NK-92 treated with Interleukin-12 subunit alpha and Interleukin-12 subunit beta, amount 100 ng/mL, for 24 hours (cell line): ENCODE measurements around the gene NR1I3.

Experiments
- DNase-seq: peaks from one replicate; lab custom pipeline; 2025; lab: John Stamatoyannopoulos, UW

Gene NR1I3

DNA sequence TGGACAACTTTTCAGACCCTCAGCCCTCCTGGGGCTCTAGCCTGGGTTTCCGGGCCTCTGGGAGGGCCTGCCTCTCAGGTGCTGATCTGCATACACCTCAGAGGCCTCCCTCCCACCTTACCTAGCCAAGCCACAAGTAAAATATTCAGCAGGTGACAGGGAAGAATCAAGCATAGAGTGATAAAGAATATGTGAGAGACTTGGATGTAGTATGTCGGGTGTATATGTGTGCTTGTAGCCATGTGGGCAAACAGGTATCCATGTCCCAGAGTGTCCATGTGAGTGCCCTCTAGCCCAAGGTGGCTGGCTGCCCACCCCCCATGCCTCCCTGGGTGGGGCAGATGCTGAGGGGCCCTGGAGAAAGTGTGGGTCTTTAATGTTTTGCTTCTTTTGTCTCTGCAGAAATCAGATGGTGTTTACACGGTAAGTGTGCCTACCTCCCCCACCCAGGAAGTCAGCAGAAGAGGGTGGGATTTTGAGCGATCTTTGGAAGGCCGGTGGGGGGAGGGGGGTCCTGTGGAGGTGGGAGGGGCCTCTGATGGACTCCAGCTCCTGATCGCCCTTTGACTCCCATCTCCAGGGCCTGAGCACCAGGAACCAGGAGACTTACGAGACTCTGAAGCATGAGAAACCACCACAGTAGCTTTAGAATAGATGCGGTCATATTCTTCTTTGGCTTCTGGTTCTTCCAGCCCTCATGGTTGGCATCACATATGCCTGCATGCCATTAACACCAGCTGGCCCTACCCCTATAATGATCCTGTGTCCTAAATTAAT is 19.5 kb downstream of the NR1I3 start:
- DNase-seq, result no peak

DNA sequence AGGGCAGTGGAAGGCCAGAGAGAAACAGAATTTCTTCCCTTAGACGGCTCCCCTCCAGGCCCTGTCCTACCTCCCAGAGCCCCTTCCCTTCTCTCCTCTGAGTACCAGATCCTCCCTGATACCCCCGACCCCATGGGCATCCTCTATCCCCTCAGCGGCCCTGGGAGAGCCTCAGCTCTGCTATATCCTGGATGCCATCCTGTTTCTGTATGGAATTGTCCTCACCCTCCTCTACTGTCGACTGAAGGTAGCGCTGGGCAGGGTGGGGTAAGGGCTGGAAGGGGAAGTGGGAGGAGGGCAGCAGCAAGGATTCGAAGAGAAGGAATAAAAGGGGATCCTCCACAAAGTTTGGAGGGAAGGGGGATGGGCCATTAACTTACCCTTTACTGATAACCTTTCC is 20.2 kb downstream of the NR1I3 start:
- DNase-seq, result no peak

DNA sequence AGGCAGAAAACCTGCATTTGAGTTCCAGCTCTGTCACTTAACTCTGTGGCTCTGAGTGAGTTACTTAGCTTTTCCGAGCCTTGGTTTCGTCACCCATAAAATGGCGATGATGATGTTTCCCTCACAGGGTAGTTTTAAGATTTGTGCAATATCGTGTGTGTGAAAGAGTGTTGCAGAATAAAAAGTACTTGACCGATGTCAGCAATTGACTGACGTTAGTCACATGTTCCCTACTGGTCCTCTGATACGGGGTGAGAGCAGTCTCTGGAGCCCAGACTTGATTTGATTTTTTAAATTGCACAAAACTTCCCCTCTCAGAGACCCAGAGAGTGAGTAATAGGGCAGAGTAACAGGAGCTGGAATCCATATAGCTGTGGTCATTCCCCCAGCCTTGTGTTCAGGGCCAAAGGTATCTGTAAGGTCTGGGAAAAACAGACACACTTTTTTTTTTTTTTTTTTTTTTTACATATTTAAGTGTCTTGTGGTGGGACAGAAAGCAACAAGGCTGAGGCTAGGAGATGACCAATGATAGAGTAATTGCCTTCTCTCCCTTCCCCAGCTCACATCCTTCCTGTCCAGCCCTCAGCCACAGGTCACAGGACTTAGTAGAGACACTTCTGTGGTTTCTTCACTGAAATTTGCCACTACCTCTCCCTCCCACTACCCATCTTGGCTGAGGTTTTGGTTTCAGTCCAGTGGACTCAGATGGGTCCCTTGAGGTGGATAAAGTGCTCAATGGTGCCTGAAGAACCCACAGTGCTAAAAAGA is 20.9 kb downstream of the NR1I3 start:
- peak; percentile 58 for DNase-seq

DNA sequence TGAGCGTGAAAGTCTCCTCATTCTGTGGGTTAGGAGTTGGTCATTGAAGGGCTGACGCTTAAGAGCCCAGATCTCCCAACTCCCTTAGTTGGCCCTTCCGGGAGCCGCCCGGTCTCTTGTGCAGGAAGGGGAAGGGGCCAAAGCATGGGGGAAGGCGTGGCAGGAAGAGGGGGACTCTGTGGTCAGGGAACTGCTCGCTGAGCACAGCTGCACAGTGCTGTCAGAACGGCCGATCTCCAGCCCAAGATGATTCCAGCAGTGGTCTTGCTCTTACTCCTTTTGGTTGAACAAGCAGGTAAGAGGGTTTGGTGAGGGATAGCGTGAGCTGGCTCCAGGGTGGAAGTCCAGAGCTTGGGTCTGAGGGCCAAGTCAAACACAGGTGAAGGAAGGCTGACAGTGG is 22.9 kb downstream of the NR1I3 start, which contains the start of gene FCER1G:
Gene FCER1G (plus strand): TSS at position 220 of the 400 bp plus-strand sequence. CDS start 27 bp downstream, at position 247.
- no peak for DNase-seq

DNA sequence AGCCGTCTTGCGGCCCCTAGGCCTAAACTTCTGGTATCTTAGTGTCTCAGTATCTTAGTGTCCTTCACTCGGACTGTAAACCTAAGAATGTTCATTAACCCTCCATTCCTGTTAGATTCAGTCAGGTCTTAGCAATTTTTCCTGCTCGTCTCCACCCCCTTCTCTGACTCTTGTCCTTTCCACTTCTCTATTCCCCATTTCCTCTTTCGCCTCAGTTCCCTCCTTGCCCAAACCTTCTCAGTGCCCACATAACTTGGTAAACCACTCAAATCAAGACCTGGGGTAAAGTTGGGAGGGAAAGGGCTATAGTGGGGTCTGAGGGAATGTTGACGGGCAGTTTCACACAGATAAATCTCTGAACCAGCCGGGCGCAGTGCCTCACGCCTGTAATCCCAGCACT is 23.6 kb downstream of the NR1I3 start:
- no peak for DNase-seq

DNA sequence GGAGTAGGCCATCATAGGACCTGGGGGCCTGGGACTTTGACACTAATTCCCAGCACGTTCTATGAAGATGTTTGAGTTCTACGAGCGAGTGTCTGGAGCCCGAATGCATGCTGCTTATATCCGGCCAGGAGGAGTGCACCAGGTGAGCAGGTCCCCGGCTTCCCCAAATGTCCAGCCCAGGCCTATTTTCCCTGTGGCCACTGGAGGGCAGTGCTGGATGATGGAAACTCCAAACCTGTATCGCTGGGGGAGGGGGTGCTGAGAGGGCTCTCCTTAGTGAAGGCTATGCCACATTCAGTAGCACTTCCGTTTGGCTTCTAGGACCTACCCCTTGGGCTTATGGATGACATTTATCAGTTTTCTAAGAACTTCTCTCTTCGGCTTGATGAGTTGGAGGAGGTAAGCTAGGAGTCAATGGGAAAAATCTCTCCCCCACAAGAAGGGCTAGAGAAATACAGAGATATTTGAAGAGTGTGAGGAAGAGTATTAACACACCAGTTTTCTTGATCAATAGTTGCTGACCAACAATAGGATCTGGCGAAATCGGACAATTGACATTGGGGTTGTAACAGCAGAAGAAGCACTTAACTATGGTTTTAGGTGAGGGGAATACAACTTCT is 28.1 kb downstream of the NR1I3 start:
- DNase-seq, result peak; percentile 71

DNA sequence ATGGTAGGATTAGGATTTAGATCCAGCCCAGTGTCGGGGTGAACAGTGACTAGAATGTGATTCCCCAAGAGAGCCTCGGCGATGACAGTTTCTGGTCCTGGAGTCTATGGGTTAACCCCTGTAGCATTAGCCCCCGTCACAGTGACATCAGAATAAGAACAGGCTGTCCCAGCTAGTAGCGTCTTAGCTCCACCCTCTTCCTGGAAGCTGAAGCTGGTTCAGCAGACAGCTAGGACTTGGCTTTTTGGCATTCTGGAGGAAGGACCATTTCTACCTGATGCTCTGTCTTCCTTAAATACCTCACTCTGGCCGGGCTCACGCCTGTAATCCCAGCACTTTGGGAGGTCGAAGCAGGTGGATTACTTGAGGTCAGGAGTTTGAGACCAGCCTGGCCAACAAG is 30.8 kb downstream of the NR1I3 start:
- DNase-seq, result no peak

DNA sequence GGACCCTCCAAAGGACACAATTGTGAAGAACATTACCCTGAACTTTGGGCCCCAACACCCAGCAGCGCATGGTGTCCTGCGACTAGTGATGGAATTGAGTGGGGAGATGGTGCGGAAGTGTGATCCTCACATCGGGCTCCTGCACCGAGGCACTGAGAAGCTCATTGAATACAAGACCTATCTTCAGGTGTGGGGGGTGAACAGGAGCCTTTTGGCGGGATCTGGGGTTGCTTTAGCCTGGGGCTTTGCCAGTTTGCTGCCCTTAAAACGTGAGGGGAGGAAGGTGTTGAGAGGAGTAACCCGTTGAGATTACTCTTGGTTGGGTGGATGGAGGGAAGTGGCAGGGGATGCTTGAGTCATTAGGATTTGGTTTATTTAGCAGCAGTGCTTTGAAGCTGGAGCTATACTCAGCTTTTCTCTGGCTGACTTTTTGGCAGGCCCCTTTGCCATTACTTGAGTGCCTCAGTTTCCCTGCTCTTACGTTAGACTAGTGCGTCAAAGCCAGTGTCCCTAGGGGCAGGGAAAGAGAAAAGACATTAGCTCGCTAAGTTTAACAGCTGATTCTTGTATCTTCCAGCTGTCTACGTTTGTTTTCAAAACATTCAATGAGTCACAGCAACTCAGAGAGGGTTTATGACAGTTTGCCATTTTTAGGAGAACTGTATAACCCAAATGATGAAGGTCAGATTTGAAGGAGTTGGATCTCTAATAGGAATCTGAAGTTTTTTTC is 31.4 kb downstream of the NR1I3 start:
- DNase-seq, result no peak

DNA sequence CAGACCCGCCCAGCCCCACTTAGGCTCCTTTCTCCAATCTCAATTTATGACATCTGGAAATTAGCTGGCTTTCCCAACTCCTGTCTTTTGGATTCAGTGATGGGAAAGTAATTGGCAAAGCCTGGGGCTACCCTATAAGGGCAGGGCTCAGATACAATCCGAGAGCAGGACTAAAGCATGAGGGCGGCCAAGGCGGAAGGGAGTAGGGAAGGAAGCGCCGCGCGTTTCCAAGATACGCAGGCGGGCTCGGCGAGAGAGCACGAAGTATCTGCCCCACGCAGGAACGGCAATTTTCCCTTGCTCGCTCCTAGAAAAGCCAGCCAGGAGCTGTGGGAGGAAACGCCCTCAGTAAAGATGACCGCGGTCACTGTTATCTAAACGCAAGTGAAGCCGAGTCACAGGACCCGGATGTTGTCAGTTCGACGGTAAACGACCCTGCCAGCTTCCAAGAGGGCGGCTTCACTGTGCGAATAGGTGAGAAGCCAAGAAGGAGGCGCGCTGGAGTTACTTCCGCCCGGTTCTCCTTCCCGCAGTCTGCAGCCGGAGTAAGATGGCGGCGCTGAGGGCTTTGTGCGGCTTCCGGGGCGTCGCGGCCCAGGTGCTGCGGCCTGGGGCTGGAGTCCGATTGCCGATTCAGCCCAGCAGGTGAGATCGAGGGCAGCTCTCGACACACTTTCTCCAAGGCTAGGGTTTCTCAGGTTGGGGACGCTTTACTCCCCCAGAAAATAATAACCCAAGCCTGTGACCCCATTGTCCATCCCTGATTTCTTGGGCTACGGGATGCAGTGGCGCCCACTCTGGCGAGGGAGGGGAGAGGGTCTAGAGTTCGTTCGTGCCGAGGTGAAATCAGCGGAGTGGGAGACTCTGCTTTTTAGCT is 35.9 kb downstream of the NR1I3 start, which contains the start of gene NDUFS2:
Gene NDUFS2 (plus strand): TSS at position 532 of the 877 bp plus-strand sequence. CDS start 19 bp downstream, at position 551.
- DNase-seq, result peak; percentile 94

DNA sequence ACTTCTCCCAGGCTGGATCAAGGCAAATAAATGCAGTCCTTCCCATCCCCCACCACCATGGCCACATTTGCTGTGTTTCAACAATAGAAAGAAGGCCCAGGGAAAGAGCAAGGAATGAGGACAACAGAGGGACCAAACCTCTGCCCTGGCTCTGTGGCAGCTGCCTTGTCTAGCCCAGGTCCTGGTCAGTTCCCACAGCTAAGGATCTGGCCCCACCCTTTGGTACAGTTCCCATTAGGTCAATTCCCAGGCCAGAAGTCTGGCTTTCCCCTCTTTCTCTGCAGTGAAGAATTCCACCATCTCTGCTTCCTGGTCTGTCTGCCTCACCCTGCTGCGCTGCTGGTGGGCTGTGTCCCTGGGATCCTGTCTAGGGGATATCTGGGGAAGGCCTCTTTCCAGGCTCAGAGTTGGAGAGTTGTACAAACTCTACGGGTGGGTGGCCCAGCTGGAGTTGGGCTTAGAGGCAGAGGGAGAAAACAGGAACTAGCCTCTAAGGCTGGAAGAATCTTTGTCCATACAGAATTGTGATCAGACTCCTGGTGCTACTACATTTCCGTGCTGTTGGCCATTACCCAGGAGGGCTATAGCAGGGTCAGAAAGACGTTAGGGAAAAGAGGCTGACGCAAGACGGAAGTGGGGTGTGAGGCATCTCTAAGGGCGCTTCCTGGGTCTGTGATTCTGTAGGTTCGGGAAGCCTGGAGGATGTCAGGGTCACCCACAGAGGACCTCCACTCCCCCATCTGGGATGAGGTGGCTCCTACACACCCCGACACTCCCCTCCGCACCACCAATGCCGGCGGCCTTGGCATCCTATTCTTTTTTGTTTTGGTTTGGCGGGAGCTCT is 36.8 kb downstream of the NR1I3 start:
- DNase-seq, result no peak

DNA sequence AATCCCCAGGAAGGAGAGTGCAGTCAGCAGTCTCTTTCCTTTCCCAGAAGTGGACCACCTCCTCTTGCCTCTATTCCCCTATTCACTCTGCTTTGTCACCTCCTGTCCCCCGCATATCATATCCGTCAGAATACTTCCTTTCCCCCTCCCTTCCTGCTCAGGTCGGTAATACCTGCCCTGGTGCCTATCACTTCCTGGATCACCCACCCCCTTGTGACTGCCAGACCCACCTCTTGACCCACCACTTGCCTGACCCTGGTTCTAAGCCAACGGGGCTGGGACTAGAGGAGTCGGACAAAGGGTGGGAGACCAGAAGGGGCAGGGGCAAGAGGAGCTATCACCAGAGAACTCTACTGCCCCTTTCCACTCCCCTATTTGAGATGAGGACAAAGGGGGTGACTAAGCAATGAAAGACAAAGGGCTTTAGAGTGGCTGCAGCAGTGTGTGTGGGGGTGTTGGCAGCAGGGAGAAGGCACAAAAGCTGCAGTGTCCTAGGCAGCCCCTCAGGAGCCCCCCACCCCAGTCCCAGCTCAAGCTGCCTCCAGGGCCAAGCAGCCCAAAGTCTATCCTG is 37.5 kb downstream of the NR1I3 start:
- no peak for DNase-seq

DNA sequence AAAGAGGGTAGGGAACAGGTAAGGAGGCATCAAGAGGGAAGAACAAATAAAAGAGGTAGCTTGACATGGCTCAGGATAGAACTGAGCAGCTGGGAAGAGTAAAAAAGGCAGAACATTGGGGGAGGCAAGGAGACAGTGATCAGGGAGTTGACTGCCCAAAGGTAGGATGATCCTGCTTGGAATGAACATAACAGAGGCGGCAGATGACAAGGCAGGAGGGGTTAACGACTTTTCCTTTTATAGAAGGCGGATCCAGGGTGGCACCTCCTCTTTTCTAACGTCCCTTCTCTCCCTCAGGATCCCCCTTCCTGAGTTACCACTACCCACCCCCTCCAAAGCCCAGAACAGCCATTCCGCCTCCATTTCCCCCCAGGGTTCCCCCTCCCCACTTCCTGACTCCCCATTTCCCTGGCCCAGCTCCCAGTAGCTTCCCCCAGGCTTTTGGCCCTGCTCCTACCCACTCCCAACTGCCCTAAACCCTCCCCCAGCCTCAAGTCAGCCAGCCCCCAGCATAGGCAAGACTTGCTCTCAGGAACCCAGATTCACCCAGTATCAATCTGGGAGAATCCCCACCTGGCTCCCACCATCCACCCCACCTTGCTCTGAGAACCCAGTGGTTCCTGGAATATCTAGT is 38.4 kb downstream of the NR1I3 start:
- no peak for DNase-seq

DNA sequence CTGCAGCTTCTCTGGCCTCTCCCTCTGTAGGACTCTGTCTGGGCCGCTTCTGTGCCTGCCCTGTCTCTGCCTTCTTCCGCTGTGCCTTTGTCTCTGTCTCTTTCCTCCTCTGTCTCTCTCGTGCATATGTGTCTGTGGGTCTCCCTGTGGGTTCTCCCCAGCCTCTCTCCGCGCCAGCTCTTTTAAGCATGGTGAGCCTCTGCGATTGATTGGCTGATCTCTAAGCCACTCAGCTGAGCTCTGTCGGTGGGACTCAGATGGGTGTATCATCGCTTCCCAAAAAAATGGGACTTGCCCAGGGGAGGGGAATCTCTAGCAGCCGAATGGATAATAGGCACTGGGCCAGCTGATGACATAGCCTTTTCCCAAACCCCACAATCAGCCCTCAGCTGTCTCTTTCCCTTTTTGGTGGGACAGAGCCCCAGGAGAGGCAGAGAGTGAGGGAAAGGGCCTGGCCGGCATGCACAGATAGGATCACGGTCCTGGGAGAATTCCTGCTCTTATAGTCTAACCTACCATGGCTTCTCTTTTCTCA is 39.0 kb downstream of the NR1I3 start, which contains the start of gene ADAMTS4:
Gene ADAMTS4 (minus strand): TSS at position 158 of the 535 bp plus-strand sequence. CDS start 427 bp downstream, outside the sequence.
- DNase-seq, result no peak

DNA sequence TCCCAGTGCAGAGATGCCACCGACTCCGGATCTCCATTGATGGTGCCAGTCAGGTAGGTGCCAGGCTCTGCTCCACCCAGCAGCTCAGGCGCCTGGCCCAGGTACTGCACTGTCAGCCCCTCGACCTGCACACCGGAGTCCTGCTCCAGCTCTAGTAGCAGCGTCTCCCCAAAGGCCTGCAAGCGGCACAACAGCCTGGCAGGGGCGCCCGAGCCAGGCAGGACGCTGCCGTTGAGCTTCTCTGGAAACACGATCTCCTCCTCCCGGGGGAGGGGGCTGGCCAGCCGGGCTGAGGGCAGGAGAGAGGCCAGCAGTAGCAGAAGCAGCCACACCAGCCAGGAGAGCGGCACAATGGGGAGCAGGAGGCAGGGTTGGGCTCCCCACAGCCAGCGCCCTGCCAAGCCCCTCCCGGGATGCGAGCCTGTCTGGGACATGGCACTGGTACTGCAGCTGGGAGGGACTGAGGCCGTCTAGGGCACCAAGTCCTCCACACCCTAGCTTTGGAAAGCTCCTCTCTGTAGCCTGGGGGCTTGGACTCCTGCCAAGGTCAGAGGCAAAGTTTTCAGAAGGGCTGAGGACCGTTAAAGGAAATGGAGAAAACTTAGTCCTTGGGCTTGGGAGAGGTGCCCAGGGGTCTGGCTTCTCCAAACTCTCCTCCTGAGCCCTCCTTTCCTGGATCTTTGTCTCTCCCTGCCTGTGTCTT is 39.7 kb downstream of the NR1I3 start:
- DNase-seq, result no peak

DNA sequence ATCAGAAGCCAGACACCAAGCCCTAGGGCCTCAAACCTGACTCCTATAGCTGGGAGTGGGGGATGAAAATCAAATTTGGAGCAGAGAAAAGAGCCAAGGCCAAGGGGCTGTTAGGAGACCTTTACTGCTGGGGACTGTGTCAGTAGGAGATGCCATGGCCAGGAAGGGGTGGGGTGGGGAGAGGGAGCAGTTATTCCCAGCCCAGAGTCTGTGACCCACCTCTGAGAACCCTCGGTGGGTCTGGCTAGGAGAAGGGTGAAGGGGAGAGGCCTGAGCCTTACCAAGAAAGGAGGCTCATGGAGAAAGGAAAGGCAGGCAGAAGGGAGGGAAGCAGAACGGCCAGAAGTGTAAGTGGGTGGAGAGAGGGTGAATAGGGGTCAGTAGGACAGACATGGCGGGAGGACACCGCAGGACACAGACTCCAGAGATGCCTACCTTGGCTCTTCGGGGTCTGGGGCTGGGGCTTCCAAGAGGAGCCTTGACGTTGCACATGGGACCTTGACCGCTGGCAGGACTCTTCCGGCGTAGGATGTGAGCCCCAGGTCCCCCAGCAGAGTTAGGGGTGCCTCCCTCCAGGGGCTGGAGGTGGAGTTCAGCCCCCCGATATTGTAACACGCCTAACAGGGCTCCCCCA is 40.3 kb downstream of the NR1I3 start:
- no peak for DNase-seq

DNA sequence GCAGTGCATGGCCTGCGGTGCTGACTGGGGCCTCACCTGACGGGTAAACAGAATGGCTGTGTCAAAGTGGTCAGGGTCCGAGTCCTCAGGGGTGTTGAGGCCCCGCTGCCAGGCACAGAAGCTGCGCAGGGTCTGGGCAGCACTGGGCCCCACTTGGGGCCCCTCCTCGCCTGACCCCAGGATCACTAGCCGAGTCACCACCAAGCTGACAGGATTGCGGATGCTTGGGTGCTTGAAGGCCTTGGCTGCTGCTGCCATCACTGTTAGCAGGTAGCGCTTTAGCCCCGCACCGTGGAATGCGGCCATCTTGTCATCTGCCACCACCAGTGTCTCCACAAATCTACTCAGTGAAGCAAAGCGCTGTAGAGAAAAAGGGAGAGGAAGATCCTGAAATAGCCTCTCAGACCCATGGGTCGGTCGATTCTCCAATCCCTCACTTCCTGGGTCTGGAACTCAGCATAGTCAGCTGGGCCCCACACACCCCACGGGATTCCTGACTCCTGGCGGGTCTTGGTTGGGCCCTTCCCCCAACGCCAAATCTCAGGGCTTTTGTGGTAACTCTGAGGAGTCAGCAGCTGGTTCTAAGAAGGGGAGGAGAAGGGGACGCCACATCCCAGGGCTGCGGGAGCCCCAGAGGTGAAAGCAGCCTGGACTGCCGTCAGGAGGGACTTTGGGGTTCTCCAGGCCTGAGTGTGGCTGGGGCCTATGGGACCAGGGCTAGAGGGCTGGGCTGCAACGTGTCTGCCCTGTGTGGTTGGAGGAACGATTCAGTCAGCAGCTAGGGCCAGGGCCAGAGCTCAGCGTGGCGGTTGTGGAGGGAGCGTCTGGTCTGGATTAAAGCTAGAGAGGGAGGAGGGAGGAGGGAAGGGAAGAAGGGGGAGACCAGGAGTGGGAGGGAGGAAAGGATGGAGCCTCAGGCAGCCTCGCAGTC is 41.2 kb downstream of the NR1I3 start:
- no peak for DNase-seq

DNA sequence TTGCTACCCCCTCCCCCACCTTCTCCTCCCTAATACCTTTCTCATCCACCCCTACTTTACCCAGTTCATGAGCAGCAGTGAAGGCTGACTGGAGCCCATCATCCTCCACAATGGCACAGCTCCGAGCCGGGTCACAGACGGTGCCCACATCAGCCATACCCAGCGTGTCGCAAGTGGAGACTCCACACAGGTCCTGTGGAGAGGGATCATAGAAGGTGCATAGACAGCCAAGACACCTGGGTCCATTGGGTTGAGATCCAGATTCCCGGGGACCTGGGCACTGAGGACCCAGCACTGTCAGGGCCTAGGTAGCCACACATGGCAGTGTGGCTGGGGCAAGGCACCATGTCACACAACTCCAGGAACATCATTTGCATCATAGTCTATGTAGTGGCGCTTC is 41.9 kb downstream of the NR1I3 start:
- DNase-seq, result no peak
